Upper lobe of left lung (tissue), 6 donors: ENCODE measurements around the gene AMDHD2. TPM values are rescaled to one million over a fixed set of nuclear protein-coding genes. Genes with fewer than 3 reads are reported as not detected.

Experiments used
- ATAC-seq, 2 donors: fragments of 200-7000 bp; cut with Tn5 transposase; one replicate each; pipeline ENCODE4 v1.9.1; 2022; ENCODE audit warnings: mild to moderate bottlenecking in 2 of 2, moderate library complexity in 2 of 2; ENCODE audit not compliant: low FRiP score in 2 of 2
- DNase-seq, 2 donors: peaks; one replicate each; pipeline ENCODE4 v3.0.0-alpha.2; 2019 to 2020
- H3K27ac ChIP-seq, 4 donors: fragments of 200-600 bp; sonication (generic); one replicate each; pipeline ENCODE4 v1.5.1; 2016 to 2019
- H3K27me3 ChIP-seq, 4 donors: fragments of 200-600 bp; sonication (generic); one replicate each; pipeline ENCODE4 v1.5.1; 2017 to 2019
- H3K36me3 ChIP-seq, 4 donors: fragments of 200-600 bp; sonication (generic); one replicate each; pipeline ENCODE4 v1.5.1; 2016 to 2019
- H3K4me1 ChIP-seq, 4 donors: fragments of 200-600 bp; sonication (generic); one replicate each; pipeline ENCODE4 v1.5.1; 2018 to 2019
- H3K4me3 ChIP-seq, 4 donors: fragments of 200-600 bp; sonication (generic); one replicate each; pipeline ENCODE4 v1.5.1; 2017 to 2019; ENCODE audit warnings: mild to moderate bottlenecking in 2 of 4, moderate library complexity in 1 of 4
- H3K9me3 ChIP-seq, 4 donors: fragments of 200-600 bp; sonication (generic); one replicate each; pipeline ENCODE4 v1.5.1; 2018 to 2019
- EP300 ChIP-seq, 4 donors: sonication (generic); formaldehyde crosslinking; IDR thresholded peaks; one replicate each; pipeline ENCODE4 v1.5.1; 2017; ENCODE audit warnings: antibody characterized with exemption in 4 of 4, control low read depth in 2 of 4
- POLR2A ChIP-seq, 4 donors: fragments of 450-650 bp; IDR thresholded peaks; one replicate each; pipeline ENCODE4 v1.5.1; 2016 to 2017; ENCODE audit warnings: antibody characterized with exemption in 4 of 4, mild to moderate bottlenecking in 2 of 4
- POLR2AphosphoS5 ChIP-seq, 2 donors: sonication (generic); formaldehyde crosslinking; IDR thresholded peaks; one replicate each; pipeline ENCODE4 v1.5.1; 2017; ENCODE audit warnings: antibody characterized with exemption in 2 of 2
- WGBS, 2 donors: methylation state at CpG; one replicate each; pipeline ENCODE4 v1.1.5; 2017 to 2018; 5-methylcytosine and 5-hydroxymethylcytosine counted together
- total RNA-seq, 6 donors: library from RNA; depleted of rRNA in 4 of 6; stranded (reverse); fragments of >200 nt in 4 of 6; gene quantifications; one replicate each; pipeline versions ENCODE4 v1.1.0 to v1.2.1, GENCODE V29; 2016 to 2021
- TF ChIP-seq, protein P1 (sequence below), 6 experiments: fragments of 450-650 bp in 4 of 6; fragments of 200-600 bp in 2 of 6; sonication (generic) in 2 of 6; IDR thresholded peaks; one replicate each; pipeline ENCODE4 v1.5.1; 2016 to 2019; ENCODE audit warnings: antibody characterized with exemption in 6 of 6
- donor health status: DM: no; HTN: no; CAD: no; lungs with moderate emphysema.
- donor health status: DM: no; HTN: yes; CAD: no; lungs with severe emphysema.

The AMDHD2 gene
- total RNA-seq, 6 donors from 2014 or later = 33.0 to 126 (median 68.4) TPM

DNA sequence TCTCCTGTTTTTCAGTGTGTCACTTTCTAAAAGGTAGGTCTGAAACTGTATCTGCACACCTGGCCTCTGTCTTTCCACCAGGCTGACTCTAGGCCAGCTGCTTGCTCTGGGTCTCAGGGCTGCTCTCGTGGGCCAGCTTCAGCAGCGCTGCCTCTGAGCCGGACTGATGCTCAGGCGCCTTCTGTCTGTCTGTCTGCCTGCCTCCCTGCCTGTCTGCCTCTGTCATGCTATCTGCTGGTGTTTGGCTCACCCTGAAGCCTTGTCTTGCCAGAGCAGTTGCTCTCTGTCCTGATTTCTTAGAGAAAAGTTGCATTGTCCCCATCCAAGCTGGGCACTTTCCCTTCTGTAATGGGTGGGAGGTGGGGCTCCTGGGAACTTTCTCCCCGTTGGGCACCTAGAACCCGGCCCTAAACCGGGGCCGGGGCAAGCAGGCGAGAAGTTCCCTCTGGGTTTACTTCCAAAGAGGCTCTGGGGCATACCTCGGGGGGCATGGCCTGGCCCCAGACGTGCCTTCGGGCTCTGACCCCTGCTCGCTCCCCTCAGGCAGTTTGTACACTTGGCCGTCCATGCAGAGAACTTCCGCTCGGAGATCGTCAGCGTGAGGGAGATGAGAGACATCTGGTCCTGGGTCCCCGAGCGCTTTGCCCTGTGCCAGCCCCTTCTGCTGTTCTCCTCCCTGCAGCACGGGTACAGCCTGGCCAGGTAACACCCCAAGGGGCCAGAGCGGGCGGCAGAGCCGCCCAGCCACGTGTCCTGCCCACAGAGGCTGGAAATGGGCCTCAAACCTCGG, 22.3 kb upstream of the AMDHD2 start:
- 88 to 91% methylated on average over 14 to 26 of the region's 26 CpGs for WGBS, 2 donors
- no peaks in the 10 kb centered on the region for H3K9me3 ChIP-seq
- H3K36me3 ChIP-seq = peaks cover 0 to 53% (median 18%) of the 10 kb centered on the region in 4 donors
- no peaks in the 10 kb centered on the region for H3K27me3 ChIP-seq
- peaks cover 34 to 75% (median 61%) of the 10 kb centered on the region in 4 donors for H3K4me1 ChIP-seq
- no peak overlapping the region for H3K4me3 ChIP-seq
- DNase-seq (no peak), ATAC-seq (no peak)
- peak overlapping the region in 3 of 4 donors; percentile 53 to 75 (median 71) for H3K27ac ChIP-seq
- TF ChIP-seq, protein P1, sequence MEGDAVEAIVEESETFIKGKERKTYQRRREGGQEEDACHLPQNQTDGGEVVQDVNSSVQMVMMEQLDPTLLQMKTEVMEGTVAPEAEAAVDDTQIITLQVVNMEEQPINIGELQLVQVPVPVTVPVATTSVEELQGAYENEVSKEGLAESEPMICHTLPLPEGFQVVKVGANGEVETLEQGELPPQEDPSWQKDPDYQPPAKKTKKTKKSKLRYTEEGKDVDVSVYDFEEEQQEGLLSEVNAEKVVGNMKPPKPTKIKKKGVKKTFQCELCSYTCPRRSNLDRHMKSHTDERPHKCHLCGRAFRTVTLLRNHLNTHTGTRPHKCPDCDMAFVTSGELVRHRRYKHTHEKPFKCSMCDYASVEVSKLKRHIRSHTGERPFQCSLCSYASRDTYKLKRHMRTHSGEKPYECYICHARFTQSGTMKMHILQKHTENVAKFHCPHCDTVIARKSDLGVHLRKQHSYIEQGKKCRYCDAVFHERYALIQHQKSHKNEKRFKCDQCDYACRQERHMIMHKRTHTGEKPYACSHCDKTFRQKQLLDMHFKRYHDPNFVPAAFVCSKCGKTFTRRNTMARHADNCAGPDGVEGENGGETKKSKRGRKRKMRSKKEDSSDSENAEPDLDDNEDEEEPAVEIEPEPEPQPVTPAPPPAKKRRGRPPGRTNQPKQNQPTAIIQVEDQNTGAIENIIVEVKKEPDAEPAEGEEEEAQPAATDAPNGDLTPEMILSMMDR (IDR thresholded peaks at IDR 0.05) = no peak
- peak in 1 of 2 donors; percentile 22 for TF ChIP-seq POLR2AphosphoS5 (IDR thresholded peaks at IDR 0.05)

DNA sequence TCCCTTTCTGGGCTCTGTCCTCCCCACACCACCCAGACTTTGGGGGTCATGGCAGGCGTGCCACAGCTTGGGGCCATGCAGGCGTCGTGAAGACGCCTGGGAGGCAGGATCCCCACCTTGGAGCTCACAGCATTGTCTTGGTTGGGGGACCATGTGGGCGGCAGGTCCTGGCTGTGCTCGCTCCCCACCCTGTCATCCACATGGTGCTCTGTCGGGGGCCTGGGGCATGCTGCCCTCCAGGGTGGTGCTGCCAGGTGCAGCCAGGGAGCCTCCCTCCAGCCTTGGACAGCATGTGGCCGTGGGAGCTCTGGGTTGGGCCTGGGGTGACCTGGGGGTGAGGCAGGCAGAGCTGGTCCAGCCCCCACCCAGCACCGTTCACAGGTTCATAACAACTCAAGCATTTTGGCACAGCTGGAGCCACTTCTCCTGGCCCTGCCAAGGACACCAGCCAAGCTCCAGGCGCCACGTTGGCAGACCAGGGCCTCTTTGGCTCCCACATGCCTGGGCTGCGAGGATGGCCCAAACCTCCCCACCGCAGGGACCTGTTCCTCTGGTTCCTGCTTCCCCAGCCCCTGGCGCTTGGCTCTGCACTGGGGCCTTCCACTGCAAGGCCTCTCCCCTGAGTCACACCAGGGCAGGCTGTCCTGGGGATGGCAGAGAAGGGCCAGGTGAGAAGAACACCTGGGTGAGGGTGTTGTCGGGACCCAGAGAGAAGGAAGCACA, 21.5 kb upstream of the AMDHD2 start:
- Histone ChIP-seq H3K9me3 (no peaks in the 10 kb centered on the region), H3K27ac (peak overlapping the region in 3 of 4 donors; percentile 53 to 75 (median 71)), H3K36me3 (peaks cover 0 to 50% (median 18%) of the 10 kb centered on the region in 4 donors), H3K4me1 (peaks cover 34 to 74% (median 65%) of the 10 kb centered on the region in 4 donors), H3K4me3 (no peak overlapping the region), H3K27me3 (no peaks in the 10 kb centered on the region)
- DNase-seq (peak; percentile 73 to 90), ATAC-seq (peak in 1 of 2 donors; percentile 59)
- peak; percentile 30 to 54 for TF ChIP-seq POLR2AphosphoS5 (IDR thresholded peaks at IDR 0.05)
- TF ChIP-seq POLR2A (IDR thresholded peaks at IDR 0.05) = peak in 1 of 4 donors; percentile 27
- TF ChIP-seq, protein P1 (IDR thresholded peaks at IDR 0.05) = no peak
- peak in 1 of 4 donors; percentile 36 for TF ChIP-seq EP300 (IDR thresholded peaks at IDR 0.05)
- WGBS, 2 donors = 64 to 81% methylated on average over 3 to 15 of the region's 15 CpGs

DNA sequence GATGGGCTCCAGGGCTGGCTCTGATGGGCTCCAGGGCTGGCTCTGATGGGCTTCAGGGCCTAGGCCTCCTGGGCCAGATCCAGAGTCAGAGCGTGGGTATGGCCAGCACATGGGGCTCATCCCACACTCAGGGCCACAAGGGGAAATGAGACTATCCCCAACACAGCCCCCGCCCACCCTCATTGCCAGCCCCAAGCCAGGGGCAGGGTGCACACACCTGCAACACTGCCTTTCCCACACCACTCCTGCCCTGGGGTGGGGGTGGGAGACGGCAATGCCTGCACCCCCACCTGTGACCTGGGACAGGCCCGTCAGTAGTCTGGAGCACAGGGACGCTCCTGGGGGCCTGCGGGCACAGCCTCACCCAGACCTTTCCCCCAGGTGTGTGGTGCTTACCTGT, 20.7 kb upstream of the AMDHD2 start:
- no peak overlapping the region for H3K4me3 ChIP-seq
- ATAC-seq (no peak), DNase-seq (peak in 1 of 2 donors; percentile 46)
- no peaks in the 10 kb centered on the region for H3K27me3 ChIP-seq
- WGBS, 2 donors = 88 to 89% methylated on average over 4 of the region's 6 CpGs
- peaks cover 0 to 49% (median 18%) of the 10 kb centered on the region in 4 donors for H3K36me3 ChIP-seq
- TF ChIP-seq, protein P1 (IDR thresholded peaks at IDR 0.05) = no peak
- TF ChIP-seq POLR2A (IDR thresholded peaks at IDR 0.05) = no peak
- H3K27ac ChIP-seq = peak overlapping the region in 3 of 4 donors; percentile 53 to 75 (median 71)
- no peaks in the 10 kb centered on the region for H3K9me3 ChIP-seq
- peaks cover 34 to 70% (median 62%) of the 10 kb centered on the region in 4 donors for H3K4me1 ChIP-seq

DNA sequence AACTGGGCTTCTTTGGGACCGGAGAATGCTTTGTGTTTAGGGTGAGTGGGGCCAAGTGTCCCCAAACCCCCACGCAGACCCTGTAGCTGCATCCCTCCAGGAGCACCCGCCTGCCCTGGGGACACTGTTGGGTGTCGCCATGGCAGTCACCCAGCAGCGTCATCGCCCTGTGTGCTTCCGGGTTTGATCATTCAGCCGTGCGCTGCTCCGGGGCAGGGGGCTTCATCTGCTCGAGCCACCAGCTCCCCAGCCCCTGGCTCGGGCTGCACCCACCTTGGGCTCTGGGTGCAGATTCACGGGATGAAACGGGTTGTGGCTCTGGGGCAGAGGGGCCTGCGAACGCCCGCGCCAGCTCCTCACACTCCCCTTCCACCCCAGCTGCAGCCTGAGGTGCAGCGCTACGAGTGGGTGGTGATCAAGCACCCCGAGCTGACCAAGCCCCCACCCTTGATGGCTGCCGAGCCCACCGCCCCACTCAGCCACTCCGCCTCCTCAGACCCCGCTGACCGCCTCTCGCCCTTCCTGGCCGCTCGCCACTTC, 20.2 kb upstream of the AMDHD2 start:
- ATAC-seq (no peak), DNase-seq (no peak)
- Histone ChIP-seq H3K4me1 (peaks cover 34 to 70% (median 61%) of the 10 kb centered on the region in 4 donors), H3K27ac (peak overlapping the region in 3 of 4 donors; percentile 53 to 75 (median 71)), H3K9me3 (no peaks in the 10 kb centered on the region), H3K36me3 (peaks cover 0 to 49% (median 18%) of the 10 kb centered on the region in 4 donors), H3K4me3 (no peak overlapping the region), H3K27me3 (no peaks in the 10 kb centered on the region)
- 91 to 93% methylated on average over 20 to 28 of the region's 29 CpGs for WGBS, 2 donors
- TF ChIP-seq POLR2AphosphoS5 (IDR thresholded peaks at IDR 0.05) (no peak), POLR2A (IDR thresholded peaks at IDR 0.05) (no peak), EP300 (IDR thresholded peaks at IDR 0.05) (no peak)
- TF ChIP-seq, protein P1 (IDR thresholded peaks at IDR 0.05) = no peak
